Spleen (tissue), 11 donors: ENCODE results near the gene FOXK1. TPM values are rescaled to one million over a fixed set of nuclear protein-coding genes. Genes with fewer than 3 reads are reported as not detected.

ENCODE experiments used
- DNase-seq: peaks from one replicate; pipeline ENCODE4 v3.0.0-alpha.2; 2020
- H3K27ac ChIP-seq, 8 donors: fragments of 200-600 bp; sonication (generic) in 7 of 8; 1 replicate in 4 of 8; 2 replicates in 4 of 8; pipeline versions ENCODE4 v1.5.0 to v1.8.0; 2016 to 2021; ENCODE audit warnings: inconsistent platforms in 4 of 8, mild to moderate bottlenecking in 4 of 8, moderate library complexity in 1 of 8
- H3K27me3 ChIP-seq, 7 donors: fragments of 200-600 bp; sonication (generic) in 6 of 7; replicated peaks in 1 of 7; 1 replicate in 4 of 7; 2 replicates in 3 of 7; pipeline versions ENCODE4 v1.5.0 to v1.8.0; 2016 to 2021; ENCODE audit warnings: inconsistent platforms in 3 of 7, mild to moderate bottlenecking in 1 of 7
- H3K36me3 ChIP-seq, 6 donors: fragments of 200-600 bp; sonication (generic) in 5 of 6; 1 replicate in 4 of 6; 2 replicates in 2 of 6; pipeline versions ENCODE4 v1.5.0 to v1.8.0; 2016 to 2021; ENCODE audit warnings: inconsistent platforms in 2 of 6
- H3K4me1 ChIP-seq, 6 donors: fragments of 200-600 bp; sonication (generic) in 5 of 6; 1 replicate in 3 of 6; 2 replicates in 3 of 6; pipeline versions ENCODE4 v1.5.0 to v1.8.0; 2016 to 2021; ENCODE audit warnings: inconsistent platforms in 3 of 6
- H3K4me3 ChIP-seq, 8 donors: fragments of 200-600 bp; sonication (generic) in 7 of 8; 1 replicate in 4 of 8; 2 replicates in 4 of 8; pipeline versions ENCODE4 v1.5.0 to v1.8.0; 2016 to 2021; ENCODE audit warnings: inconsistent platforms in 4 of 8, mild to moderate bottlenecking in 4 of 8, moderate library complexity in 2 of 8
- H3K9me3 ChIP-seq, 8 donors: fragments of 200-600 bp; sonication (generic) in 7 of 8; 1 replicate in 4 of 8; 2 replicates in 4 of 8; pipeline versions ENCODE4 v1.5.0 to v1.8.0; 2016 to 2021; ENCODE audit warnings: inconsistent platforms in 4 of 8
- CTCF ChIP-seq, 11 experiments: fragments of 200-600 bp in 7 of 11; fragments of 450-650 bp in 4 of 11; sonication (generic) in 4 of 11; IDR thresholded peaks in 8 of 11; conservative IDR thresholded peaks in 3 of 11; 1 replicate in 7 of 11; 2 replicates in 4 of 11; pipeline versions ENCODE4 v1.4.0 to v1.8.0; 2016 to 2021; ENCODE audit warnings: antibody characterized with exemption in 11 of 11, inconsistent platforms in 4 of 11, mild to moderate bottlenecking in 1 of 11
- POLR2A ChIP-seq, 3 donors: fragments of 450-650 bp; IDR thresholded peaks; one replicate each; pipeline ENCODE4 v1.5.1; 2017; ENCODE audit warnings: antibody characterized with exemption in 3 of 3, mild to moderate bottlenecking in 1 of 3
- POLR2AphosphoS5 ChIP-seq, 3 donors: sonication (generic); formaldehyde crosslinking; IDR thresholded peaks; one replicate each; pipeline ENCODE4 v1.5.1; 2017; ENCODE audit warnings: antibody characterized with exemption in 3 of 3
- WGBS, 5 donors: extraction: QIAGEN DNeasy Blood & Tissue Kit in 3 of 5; methylation state at CpG; one replicate each; pipeline versions ENCODE4 v1.1.5 to v1.1.7; 2013 to 2018; 5-methylcytosine and 5-hydroxymethylcytosine counted together
- intact Hi-C: fragments of 100-400 bp; cut with DNase I; formaldehyde crosslinking; loops from one replicate; pipeline ENCODE4 v1.15.0; 2023; ENCODE audit warnings: low total_unique reads
- polyA plus RNA-seq, 3 donors: library from polyadenylated mRNA; stranded (reverse); fragments of 200-250 nt; gene quantifications; one replicate each; pipeline ENCODE4 v1.2.1, GENCODE V29; 2013
- total RNA-seq, 7 donors: library from RNA; depleted of rRNA in 3 of 7; stranded (reverse); fragments of >200 nt in 3 of 7; fragmentation: NEBNext Ultra II Directional in 4 of 7; extraction: Animal tissue kit (Norgen Biotek cat#: 25700) in 4 of 7; gene quantifications; one replicate each; pipeline versions ENCODE4 v1.1.0 to v1.2.1, GENCODE V29; 2016 to 2021
- donor health status: healthy with polysubstance abuse.
- donor health status: DM: no; HTN: no; CAD: no; lungs with moderate emphysema.
- donor health status: DM: no; HTN: no; CAD: no.
- donor health status: Bipolar disorder and iron deficiency.
- donor health status: healthy.
- donor health status: DM: no; HTN: no; CAD: no.
- donor health status: DM: yes; HTN: yes; CAD: no.

The FOXK1 gene
- total and polyA plus RNA-seq, 10 donors = 2.6 to 46.0 (median 34.8) TPM

GRCh38 chr7:4751398-4751947 lies 69.4 kb downstream of the FOXK1 start:
- Histone ChIP-seq H3K9me3 (no peaks in the 10 kb centered on the region), H3K27ac (peak overlapping the region in 1 of 8 donors; percentile 6), H3K4me3 (no peak overlapping the region), H3K27me3 (no peaks in the 10 kb centered on the region), H3K36me3 (peaks cover 10 to 84% (median 29%) of the 10 kb centered on the region in 6 donors), H3K4me1 (peaks cover 15 to 61% (median 40%) of the 10 kb centered on the region in 6 donors)
- peak in 1 of 3 donors; percentile 34 for TF ChIP-seq POLR2AphosphoS5 (IDR thresholded peaks at IDR 0.05)
- no peak for TF ChIP-seq CTCF (IDR thresholded peaks at IDR 0.05 in 8 of 11, conservative IDR thresholded peaks at IDR 0.05 in 3 of 11)
- no peak for TF ChIP-seq POLR2A (IDR thresholded peaks at IDR 0.05)
- intact Hi-C loops = loop anchor here (10.0 kb wide), 1 partner anchor 137 kb away; no protein-coding TSS in a partner anchor
- WGBS, 5 donors = 93 to 97% (median 95%) methylated on average over 10 to 20 of the region's 20 CpGs
- DNase-seq = no peak

- no peaks in the 10 kb centered on the region for H3K27me3 ChIP-seq
- WGBS, 5 donors = 44 to 53% (median 52%) methylated on average over 13 to 31 of the region's 31 CpGs
- no peaks in the 10 kb centered on the region for H3K9me3 ChIP-seq
- H3K4me1 ChIP-seq = peaks cover 0 to 37% (median 16%) of the 10 kb centered on the region in 6 donors
- H3K36me3 ChIP-seq = peaks cover 10 to 88% (median 52%) of the 10 kb centered on the region in 6 donors
- DNase-seq = peak; percentile 96
- intact Hi-C loops = loop anchor here (10.0 kb wide), 1 partner anchor 139 kb away; no protein-coding TSS in a partner anchor
- peak; percentile 85 to 96 (median 90) for TF ChIP-seq CTCF (IDR thresholded peaks at IDR 0.05 in 8 of 11, conservative IDR thresholded peaks at IDR 0.05 in 3 of 11)
- TF ChIP-seq POLR2A (IDR thresholded peaks at IDR 0.05) = no peak
- TF ChIP-seq POLR2AphosphoS5 (IDR thresholded peaks at IDR 0.05) = peak; percentile 41 to 75 (median 58)
- H3K4me3 ChIP-seq = no peak overlapping the region
- peak overlapping the region in 1 of 8 donors; percentile 16 for H3K27ac ChIP-seq
These were observed 71.7 kb downstream of the FOXK1 start for GRCh38 chr7:4753598-4754432.

- no peaks in the 10 kb centered on the region for H3K27me3 ChIP-seq
- intact Hi-C loops = loop anchor here (10.0 kb wide), 1 partner anchor 140 kb away; no protein-coding TSS in a partner anchor
- peaks cover 10 to 88% (median 59%) of the 10 kb centered on the region in 6 donors for H3K36me3 ChIP-seq
- DNase-seq = peak; percentile 81
- H3K27ac ChIP-seq = no peak overlapping the region
- H3K4me1 ChIP-seq = peaks cover 0 to 30% (median 12%) of the 10 kb centered on the region in 6 donors
- no peaks in the 10 kb centered on the region for H3K9me3 ChIP-seq
- H3K4me3 ChIP-seq = no peak overlapping the region
- 94 to 97% (median 94%) methylated on average over 30 to 36 of the region's 36 CpGs for WGBS, 5 donors
- TF ChIP-seq POLR2A (IDR thresholded peaks at IDR 0.05) (no peak), CTCF (IDR thresholded peaks at IDR 0.05 in 8 of 11, conservative IDR thresholded peaks at IDR 0.05 in 3 of 11) (no peak), POLR2AphosphoS5 (IDR thresholded peaks at IDR 0.05) (no peak)
These were observed 72.4 kb downstream of the FOXK1 start for GRCh38 chr7:4754433-4755010.
